GDM1 (cell line): ENCODE data around the gene HSPB8.

Source experiments
- DNase-seq: peaks from one replicate; lab custom pipeline; 2025; lab: John Stamatoyannopoulos, UW

HSPB8 gene

DNA sequence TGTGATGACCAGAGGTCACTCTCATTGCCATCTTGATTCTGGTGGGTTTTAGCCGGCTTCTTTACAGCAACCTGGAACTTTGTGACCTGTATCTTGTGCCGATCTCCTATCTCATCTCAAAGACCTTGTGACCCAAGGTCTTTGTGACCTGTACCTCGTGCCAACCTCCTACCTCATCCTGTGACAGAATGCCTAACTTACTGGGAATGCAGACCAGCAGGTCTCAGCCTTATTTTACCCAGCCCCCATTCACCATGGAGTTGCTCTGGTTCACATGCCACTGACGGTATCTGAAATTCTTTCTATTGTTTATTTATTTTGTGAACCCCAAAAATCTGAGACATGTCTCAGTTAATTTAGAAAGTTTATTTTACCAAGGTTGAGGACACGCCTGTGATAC lies 7.4 kb upstream of the HSPB8 start:
- DNase-seq: no peak

DNA sequence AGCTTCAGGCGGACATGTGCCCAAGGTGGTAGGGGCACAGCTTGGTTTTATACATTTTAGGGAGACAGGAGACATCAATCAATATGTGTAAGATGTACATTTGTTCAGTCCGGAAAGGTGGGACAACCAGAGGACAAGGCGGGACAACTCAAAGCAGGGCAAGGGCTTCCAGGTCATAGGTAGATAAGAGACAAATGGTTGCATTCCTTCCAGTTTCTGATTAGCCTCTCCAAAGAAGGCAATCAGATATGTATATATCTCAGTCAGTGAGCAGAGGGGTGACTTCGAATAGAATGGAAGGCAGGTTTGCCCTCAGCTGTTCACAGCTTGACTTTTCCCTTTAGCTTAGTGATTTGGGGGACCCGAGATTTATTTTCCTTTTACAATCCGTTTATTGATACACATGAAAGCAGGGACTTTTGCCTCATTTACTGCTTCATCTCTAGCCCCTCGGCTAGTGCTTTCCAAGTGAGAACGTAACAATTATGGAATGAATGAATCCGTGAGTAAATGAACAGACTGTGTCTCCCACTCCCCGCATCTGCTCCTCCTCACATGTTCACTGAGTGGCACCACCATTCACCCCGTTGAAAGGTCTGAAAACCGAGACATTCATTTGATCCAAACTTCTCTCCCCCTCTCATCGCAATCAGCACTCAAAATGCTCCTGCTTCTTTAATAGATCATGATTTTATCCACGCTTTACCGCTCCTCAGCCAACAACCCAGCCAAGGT lies 6.9 kb upstream of the HSPB8 start:
- DNase-seq: no peak

DNA sequence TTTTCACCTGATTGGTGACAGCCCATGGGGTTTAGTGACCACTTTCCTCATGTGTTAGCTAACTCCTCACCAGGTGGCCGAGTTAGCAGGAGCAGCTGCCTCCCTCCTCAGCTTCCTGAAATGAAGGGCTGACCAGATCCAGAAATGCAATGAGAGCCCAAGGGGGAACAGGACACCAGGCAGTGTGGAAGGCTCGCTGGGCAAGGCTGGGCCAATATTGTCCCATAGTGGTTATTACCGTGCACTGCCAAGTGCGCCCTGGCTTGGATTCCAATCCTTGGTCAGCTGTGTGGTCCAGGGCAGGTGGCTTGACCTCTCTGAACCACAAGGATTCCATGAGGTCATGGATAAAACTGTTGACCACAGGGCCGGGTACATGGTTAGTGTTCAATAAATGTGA lies 3.6 kb upstream of the HSPB8 start:
- DNase-seq: no peak

DNA sequence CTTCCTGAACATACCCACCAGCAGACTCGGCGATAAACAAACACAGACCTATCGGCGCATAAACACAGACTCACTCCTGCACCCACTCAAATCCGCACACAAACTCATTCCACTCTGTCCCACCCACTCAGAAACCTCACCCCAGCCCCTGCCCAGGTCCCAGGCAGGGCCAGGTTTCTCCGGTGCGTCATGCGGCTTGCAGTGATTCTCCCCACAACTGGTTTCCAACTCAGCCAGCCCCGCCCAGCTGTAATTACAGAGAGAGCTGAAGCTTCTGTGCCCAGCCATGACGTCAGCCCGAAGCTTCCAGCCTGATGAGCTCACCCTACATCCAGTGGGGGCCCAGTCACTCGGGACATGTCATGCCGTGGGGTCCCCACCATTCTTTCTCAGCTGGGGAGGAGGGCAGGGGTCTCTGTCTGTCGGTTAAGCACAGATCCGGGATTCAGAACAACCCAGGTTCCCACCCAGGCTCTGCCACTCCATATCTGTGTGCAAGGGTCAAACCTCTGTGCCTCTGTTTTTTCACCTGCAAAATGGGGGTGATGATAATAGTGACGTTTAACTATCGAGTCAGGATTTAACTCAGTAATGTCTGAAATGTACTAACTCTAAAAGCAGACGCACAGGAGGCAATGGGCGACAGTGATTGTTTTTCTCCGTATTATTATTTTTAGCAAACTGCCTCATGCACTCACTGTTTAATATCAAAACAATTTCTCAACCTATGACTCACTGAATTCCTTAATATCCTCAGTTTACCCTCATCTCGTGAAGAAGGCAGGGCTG lies 2.3 kb upstream of the HSPB8 start:
- no peak for DNase-seq

DNA sequence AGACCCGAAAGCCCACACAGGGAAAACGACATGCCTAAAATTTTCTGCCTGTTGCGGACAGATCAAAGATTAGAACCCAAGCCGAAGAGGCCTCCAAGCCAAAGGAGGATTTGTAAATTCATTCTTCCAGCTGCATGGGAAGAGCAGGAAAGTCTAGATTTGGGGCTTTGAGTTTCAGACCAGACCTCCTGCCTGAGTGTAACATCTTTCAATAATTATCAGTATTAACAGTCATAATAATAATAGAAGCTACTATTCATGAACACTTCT lies 1.7 kb upstream of the HSPB8 start:
- DNase-seq: no peak

DNA sequence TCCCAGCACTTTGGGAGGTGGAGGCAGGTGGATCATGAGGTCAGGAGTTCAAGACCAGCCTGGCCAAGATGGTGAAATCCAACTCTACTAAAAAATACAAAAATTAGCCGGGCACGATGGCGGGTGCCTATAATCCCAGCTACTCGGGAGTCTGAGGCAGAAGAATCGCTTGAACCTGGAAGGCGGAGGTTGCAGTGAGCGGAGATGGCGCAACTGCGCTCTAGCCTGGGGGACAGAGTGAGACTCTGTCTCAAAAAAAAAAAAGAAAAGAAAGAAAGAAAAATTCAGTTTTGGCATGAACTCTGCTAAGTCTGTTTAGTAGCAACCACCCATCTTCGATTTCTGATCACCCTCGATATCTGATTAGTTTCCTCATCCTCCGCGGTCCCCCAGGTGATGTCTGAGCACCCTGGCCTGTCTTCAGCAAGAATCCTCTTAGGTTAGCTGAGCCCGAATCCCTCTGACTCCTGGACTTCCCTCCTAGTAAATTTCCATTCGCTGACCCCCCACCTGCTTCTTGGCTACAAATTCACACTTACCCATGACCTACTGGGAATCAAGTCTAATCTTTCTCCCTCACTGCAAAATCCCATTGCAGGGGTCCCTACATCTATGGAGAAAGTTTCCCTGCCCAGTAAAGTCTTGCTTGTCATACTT lies 879 bp upstream of the HSPB8 start:
- DNase-seq: no peak

DNA sequence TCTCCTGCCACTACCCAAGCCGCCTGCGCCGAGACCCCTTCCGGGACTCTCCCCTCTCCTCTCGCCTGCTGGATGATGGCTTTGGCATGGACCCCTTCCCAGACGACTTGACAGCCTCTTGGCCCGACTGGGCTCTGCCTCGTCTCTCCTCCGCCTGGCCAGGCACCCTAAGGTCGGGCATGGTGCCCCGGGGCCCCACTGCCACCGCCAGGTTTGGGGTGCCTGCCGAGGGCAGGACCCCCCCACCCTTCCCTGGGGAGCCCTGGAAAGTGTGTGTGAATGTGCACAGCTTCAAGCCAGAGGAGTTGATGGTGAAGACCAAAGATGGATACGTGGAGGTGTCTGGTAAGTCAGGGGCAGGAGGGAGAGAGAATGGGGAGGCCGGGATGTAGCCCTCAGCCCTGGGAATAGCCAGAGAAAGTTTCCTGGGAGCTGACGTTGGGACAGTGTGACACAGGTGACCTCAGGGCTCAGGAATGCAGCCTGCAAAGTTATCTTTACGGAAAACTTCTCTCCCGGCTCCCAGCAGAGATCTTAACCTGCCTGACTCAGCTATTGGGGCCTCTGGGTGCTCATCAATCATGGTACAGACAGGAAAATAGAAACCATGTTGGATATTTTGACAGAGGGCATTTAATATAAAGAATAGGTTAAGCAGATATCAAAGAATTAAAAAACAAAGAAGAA lies 747 bp downstream of the HSPB8 start:
- DNase-seq: no peak

DNA sequence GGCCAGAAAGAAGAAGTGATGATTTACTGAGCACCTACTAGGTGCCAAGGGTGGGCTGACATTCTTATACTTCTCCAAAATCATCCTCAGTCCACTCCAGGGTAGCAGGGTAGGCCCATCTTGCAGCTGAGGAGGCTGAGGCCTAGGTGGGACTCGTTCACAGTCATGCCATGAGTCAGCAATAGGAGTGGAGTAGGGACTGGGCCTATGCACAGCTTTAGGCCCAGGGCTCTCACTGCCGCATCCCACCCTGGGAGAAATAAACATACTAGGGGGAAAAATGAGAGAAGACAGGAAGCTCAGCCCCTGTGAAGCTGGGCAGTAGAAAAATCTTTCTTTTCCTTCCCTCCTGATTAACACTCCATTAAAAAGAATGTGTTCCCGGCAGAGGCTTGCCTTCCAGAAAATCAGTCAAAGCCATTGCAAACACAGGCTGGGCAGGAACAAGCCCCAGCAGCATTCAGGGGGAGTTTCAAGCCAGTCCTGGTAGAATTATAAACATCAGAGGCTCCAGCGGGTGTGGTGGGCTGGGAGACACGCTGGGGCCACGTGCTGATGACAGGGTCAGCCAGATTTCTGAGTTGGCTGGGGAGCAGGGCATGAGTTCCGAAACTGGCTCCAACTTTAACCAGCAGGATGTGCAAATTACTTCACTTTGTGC lies 1.8 kb downstream of the HSPB8 start:
- DNase-seq: no peak

DNA sequence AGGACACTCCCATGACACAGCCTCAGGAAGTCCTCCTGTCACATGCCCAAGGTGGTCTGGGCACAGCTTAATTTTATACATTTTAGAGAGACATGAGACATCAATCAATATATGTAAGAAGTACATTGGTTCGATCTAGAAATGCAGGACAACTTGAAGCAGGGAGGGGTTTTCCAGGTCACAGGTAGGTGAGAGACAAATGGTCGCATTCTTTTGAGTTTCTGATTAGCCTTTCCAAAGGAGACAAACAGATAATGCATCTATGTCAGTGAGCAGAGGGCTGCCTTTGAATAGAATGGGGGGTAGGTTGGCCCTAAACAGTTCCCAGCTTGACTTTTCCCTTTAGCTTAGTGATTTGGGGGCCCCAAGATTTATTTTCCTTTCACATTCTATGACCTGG lies 2.5 kb downstream of the HSPB8 start:
- no peak for DNase-seq

DNA sequence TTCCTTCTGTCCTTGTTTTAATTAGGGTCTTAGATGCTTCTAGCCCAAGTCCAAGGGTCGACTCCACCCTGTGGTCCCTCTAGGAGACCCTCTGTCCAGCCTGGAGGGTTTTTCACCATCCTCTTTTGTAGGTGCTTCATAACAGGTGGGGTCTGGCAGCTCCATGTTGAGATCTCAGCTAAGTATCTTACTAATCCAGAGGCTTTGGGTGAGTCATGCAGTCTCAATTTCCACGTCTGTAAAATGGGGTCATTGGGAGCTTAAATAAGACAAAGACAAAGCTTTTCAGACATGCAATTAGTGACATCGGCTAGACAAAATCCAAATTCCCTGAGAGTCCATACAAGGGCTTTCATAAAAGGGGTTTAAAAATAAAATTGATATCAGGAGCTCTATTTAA lies 3.2 kb downstream of the HSPB8 start:
- DNase-seq: no peak

DNA sequence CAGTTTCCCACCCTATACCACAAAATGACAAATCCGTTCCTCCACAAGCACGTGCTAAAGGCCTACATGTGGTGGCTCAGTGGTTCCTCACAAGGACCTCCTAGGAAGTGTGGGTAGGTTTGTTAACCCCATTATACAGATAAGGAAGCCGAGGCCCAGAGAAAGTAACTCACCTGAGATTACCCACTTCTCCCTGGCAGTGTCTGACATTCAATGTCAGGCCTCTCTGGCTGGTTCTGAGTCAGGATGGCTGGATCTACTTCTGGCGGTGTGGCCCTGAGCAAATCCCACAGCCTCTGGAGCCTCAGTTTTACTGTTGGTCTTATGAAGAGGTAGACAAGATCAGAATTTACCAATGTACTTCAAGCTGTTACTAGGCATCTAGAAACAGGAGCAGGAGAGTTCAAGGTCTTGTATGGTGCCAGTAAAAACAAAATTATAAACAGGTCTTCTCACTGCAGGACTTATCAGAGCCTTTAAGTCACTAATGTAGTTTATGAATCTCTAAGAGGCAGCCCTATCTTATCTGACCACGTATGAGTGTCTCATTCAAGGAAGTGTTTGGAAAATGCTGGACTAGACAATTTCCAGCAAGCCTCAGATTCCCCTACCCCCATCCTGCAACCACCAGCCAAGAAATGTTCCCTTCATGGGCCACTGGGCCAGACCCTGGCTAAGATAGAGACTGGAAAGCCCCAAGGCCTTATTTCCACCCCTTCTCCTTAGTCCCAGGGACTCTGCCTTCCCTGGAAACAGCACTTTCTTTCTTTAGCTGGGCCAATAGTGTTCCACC lies 4.2 kb downstream of the HSPB8 start:
- DNase-seq: no peak

DNA sequence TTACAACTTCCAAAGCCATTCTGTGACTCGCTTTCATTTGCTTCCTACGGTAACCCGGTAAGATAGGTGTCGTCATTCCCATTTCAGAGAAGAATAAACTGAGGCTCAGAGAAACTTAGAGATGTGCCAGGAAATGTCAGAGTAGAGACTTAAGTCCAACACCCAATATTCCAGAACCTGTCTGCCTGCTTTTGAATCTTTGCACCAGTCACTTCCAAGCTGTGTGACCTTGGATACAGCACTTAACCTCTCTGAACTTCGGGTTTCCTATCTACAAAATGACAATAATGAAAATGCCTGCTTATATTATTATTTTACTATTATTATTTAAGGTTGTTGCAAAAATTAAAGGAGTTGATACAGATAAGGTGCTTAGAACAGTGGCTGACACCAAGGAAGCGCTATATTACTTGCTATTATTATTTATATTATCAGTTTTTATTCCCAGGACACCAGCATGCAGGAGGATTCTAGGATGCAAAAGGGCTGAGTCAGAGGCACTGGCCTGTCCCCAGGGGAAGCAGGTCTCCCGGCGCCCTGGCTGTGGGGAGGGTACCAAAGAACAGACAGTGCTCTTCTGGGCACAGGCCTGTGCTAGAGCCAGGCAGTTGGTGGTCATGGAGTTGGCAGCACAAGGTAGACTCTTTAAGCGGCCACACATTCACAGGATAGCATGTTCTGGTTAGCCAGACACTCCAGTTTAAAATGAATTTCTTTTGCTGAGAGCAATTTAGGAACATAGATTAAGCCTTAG lies 5.4 kb downstream of the HSPB8 start:
- no peak for DNase-seq

DNA sequence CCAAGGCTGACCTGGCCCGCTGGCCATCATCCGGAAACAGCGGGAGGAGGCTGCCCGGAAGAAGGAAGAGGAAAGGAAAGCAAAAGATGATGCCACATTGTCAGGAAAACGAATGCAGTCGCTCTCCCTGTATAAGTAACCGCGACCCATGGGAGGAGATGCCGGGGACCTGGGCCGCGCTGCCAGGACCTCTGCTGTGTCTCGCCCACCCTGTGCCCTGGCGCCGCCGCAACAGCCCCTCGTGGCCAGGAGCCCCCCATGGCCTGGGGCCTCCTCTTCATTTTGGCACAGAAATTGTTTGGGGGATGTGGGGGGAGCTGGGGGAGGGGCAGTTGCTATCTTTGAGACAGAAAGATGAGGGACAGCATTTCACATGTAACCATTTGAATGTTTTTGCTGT lies 16.5 kb downstream of the HSPB8 start:
- DNase-seq: no peak

DNA sequence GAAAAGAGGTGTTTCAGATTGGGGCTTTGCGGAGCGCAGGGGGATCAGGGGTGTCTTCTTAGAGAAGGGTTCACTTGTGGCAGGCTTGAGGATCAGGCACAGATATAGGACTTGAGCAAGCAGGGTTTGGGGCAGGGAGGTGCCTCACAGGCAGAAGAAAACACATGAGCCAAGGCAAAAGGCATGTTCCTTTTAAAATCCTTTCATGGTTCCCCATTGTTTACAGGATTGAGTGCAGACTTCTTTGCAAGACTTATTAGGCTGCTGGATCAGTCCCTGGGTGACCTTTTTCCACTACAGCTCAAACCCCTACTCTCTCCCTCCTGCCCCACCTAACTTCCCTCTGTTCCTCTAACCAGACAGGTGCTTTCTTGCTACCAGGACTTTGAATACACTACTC lies 19.7 kb downstream of the HSPB8 start:
- no peak for DNase-seq

DNA sequence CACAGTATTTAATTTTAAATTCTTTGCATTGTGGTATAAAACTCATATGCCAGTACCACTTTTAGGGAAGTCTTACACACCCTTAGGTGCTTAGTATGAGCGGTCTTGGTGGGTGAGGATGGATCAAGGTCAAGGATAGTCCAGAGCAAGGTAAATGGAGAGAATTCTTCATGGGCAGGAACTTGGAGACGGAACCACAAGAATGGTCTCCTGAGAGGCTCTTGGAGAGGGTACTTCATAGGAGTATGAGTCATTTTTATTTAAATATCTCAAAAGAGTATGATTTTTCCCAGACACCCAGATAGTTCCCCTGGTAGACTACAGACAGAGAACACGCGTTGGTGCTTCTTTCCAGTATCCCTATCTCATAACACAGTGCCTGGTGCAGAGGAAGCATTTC lies 21.9 kb downstream of the HSPB8 start:
- no peak for DNase-seq

DNA sequence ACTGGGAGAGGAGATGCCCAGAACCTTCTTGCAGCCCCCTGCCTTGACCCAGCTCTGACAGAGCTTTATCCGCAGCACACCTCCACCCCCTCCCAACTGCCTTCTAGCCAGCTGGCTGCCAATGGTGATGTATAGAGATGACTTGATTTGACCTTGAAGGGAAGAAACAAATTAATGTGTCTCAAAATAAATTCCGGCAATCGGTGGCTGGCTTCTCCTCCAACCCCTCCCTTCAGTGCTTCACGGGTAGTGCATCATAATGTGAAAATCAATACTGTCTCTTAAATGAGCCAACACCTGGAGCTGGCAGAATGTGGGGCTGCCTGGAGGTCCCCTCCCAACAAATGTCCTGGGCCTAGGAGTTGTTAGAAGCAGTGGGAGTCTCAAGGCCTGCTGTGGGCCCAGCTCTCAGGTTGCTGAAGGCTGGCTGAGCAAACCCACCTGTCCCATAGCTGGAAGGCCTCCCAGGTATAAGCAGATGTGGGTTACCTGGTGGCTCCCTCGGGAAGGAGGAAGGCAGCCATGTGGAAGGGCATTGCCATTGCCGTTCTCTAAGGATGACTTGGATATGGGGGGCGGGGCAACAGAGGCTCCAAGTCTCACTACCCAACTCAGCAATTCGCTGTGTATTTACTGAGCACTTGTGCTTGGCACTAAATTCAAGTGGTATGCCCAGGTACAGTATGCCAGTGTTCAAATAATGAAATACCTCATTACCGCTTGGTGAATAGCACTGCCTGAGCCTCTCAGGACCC lies 23.2 kb downstream of the HSPB8 start:
- no peak for DNase-seq

DNA sequence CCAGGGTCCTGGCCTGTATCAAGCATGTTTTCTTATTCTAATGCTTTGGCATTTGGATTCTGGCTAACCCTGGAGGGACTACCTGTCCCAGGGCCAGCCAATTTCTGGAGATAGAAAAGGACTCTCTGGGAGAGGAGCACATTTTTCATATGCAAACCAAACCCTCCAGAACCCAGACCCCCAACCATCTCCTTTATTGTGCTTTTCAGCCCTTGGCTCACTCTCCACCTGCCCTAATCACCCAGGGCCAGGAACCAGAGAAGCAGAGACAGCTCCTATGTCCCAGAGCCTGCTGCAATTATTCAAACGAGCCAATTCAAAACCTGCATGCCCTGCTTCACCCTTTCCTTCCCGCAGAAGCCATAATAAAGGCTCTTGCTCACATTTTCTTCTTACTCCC lies 23.8 kb downstream of the HSPB8 start:
- DNase-seq: no peak

DNA sequence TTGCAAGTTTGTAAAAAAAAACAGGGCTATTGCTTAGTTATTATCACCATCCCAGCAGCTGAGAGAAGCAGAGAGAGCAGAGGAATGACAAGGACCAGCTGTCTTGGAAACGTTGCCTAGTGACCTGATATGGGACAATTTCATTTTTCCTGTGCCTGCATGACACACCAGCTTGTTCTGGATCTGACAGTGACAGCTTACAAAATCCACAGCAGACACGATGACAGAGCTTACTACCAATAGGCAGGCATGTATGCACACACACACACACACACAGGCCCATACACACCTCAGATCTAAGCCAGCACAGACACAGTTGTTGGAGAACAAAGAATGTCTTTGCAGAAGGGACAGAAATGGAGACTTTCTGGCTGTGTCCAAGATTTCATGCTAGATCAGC lies 25.4 kb downstream of the HSPB8 start:
- no peak for DNase-seq

DNA sequence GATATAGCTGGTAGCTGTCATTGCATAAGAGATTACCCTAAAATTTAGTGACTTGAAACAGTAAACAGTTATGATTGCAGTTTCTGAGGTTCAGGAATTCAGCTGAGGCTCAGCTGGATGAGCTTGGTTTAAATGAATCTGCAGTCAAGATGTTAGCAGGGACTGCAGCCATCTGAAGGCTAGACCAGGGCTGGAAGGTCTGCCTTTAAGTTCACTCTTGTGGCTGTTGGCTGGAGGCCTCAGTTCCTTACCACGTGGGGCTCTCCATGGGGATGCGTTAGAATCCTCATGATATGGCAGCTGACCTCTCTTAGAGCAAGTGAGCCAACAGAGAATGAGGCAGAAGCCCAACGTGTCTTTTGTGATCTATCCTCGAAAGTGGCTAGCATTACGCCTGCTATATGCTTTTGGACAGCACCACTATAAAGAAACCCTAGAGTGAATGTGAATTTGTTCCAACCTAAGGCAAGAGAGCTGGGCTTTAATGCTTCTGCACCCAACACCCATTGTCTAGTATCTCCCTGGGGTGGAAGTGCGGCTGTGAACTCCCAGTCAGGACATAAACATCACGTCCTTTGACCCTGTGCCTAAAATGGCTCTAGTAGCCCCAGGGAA lies 26.0 kb downstream of the HSPB8 start:
- DNase-seq: no peak
